ENCODE measurements around the gene LITAFD. TPM values are rescaled to one million over a fixed set of nuclear protein-coding genes. Genes with fewer than 3 reads are reported as not detected.

LITAFD gene
- total RNA-seq, 4 donors from 2014 or later, result not detected

GRCh38 chr16:8928467-8928957 is 46.4 kb downstream of the LITAFD start:
- H3K27me3 ChIP-seq, result no peaks in the 10 kb centered on the region
- TF ChIP-seq CTCF (IDR thresholded peaks at IDR 0.05) (no peak), EP300 (IDR thresholded peaks at IDR 0.05) (no peak), POLR2A (IDR thresholded peaks at IDR 0.05) (no peak)
- DNase-seq (ENCODE audit: low spot score in 2 of 2), result no peak
- H3K4me3 ChIP-seq, result no peak overlapping the region
- no peak overlapping the region for H3K27ac ChIP-seq
- H3K36me3 ChIP-seq, result peaks cover 0 to 36% (median 0%) of the 10 kb centered on the region in 3 donors
- no peaks in the 10 kb centered on the region for H3K9me3 ChIP-seq
- H3K4me1 ChIP-seq, result peaks cover 0 to 21% (median 0%) of the 10 kb centered on the region in 4 donors
- WGBS, 2 donors, result 84 to 85% methylated on average over 10 of the region's 10 CpGs

- Histone ChIP-seq H3K27me3 (no peaks in the 10 kb centered on the region), H3K4me1 (peaks cover 0 to 23% (median under 1%) of the 10 kb centered on the region in 4 donors), H3K4me3 (no peak overlapping the region), H3K36me3 (peaks cover 0 to 36% (median 0%) of the 10 kb centered on the region in 3 donors), H3K9me3 (no peaks in the 10 kb centered on the region), H3K27ac (no peak overlapping the region)
- no peak for DNase-seq (ENCODE audit: low spot score in 2 of 2)
- TF ChIP-seq EP300 (IDR thresholded peaks at IDR 0.05) (no peak), CTCF (IDR thresholded peaks at IDR 0.05) (no peak), POLR2A (IDR thresholded peaks at IDR 0.05) (no peak)
- 90 to 92% methylated on average over 17 of the region's 17 CpGs for WGBS, 2 donors
These were observed 47.1 kb downstream of the LITAFD start for GRCh38 chr16:8929086-8929748.

- Histone ChIP-seq H3K9me3 (no peaks in the 10 kb centered on the region), H3K27me3 (no peaks in the 10 kb centered on the region), H3K36me3 (peaks cover 0 to 29% (median 0%) of the 10 kb centered on the region in 3 donors), H3K27ac (no peak overlapping the region), H3K4me1 (peaks cover 0 to 48% (median 10%) of the 10 kb centered on the region in 4 donors), H3K4me3 (no peak overlapping the region)
- 36 to 38% methylated on average over 6 of the region's 6 CpGs for WGBS, 2 donors
- DNase-seq (ENCODE audit: low spot score in 2 of 2), result peak in 1 of 2 donors; percentile 65
- TF ChIP-seq POLR2A (IDR thresholded peaks at IDR 0.05), result no peak
- TF ChIP-seq EP300 (IDR thresholded peaks at IDR 0.05), result no peak
- no peak for TF ChIP-seq CTCF (IDR thresholded peaks at IDR 0.05)
These were observed 49.7 kb downstream of the LITAFD start for GRCh38 chr16:8931859-8932258.

- Histone ChIP-seq H3K4me3 (no peak overlapping the region), H3K36me3 (peaks cover 0 to 7% (median 0%) of the 10 kb centered on the region in 3 donors), H3K27ac (no peak overlapping the region), H3K9me3 (no peaks in the 10 kb centered on the region), H3K27me3 (no peaks in the 10 kb centered on the region), H3K4me1 (peaks cover 0 to 68% (median 15%) of the 10 kb centered on the region in 4 donors)
- DNase-seq (ENCODE audit: low spot score in 2 of 2), result no peak
- TF ChIP-seq EP300 (IDR thresholded peaks at IDR 0.05), result no peak
- no peak for TF ChIP-seq POLR2A (IDR thresholded peaks at IDR 0.05)
- no peak for TF ChIP-seq CTCF (IDR thresholded peaks at IDR 0.05)
- WGBS, 2 donors, result 61 to 62% methylated on average over 6 of the region's 6 CpGs
These were observed 52.5 kb downstream of the LITAFD start for GRCh38 chr16:8934601-8935000.

Other genes with a start within 250 kb of the LITAFD start
- gene ABAT, start 207.7 kb upstream of the LITAFD start, total RNA-seq, result 10 to 100 TPM in 3 of 4 donors, 1 to 10 TPM in 1; 9.6 to 24.0 (median 21.3) TPM
- gene TMEM186, start 84.7 kb upstream of the LITAFD start, total RNA-seq, result 1 to 10 TPM; 5.7 to 9.6 (median 7.2) TPM
- 10 to 100 TPM; 37.6 to 73.8 (median 52.7) TPM for gene PMM2, start 84.5 kb upstream of the LITAFD start, total RNA-seq
- gene CARHSP1, start 13.3 kb upstream of the LITAFD start, total RNA-seq, result 100 to 1,000 TPM in 3 of 4 donors, 10 to 100 TPM in 1; 90.6 to 169 (median 160) TPM
- 100 to 1,000 TPM in 1 of 4 donors, 10 to 100 TPM in 3; 83.4 to 114 (median 89.6) TPM for gene USP7, start 81.6 kb downstream of the LITAFD start, total RNA-seq
- 10 to 100 TPM; 39.9 to 54.3 (median 50.6) TPM for gene HAPSTR1, start 209.3 kb downstream of the LITAFD start, total RNA-seq

Data from tibial nerve (tissue), 4 donors.